Putamen (tissue), 1 donor: ENCODE data around the gene NETO1.

ENCODE experiments used
- DNase-seq: peaks from one replicate; pipeline ENCODE4 v3.0.0-alpha.2; 2016; ENCODE audit warnings: low spot score

The NETO1 gene

GRCh38 chr18:72727776-72728175 lies 140.0 kb downstream of the NETO1 start:
- DNase-seq, result no peak

- no peak for DNase-seq
These were observed 140.6 kb downstream of the NETO1 start for GRCh38 chr18:72727038-72727655.

GRCh38 chr18:72726201-72726600 lies 141.6 kb downstream of the NETO1 start:
- no peak for DNase-seq

- no peak for DNase-seq
These were observed 146.5 kb downstream of the NETO1 start for GRCh38 chr18:72721330-72721729.

GRCh38 chr18:72720116-72720515 lies 147.7 kb downstream of the NETO1 start:
- DNase-seq, result no peak

GRCh38 chr18:72704202-72704601 lies 163.6 kb downstream of the NETO1 start:
- no peak for DNase-seq

- DNase-seq, result peak; percentile 7
These were observed 166.7 kb downstream of the NETO1 start for GRCh38 chr18:72700961-72701710.

GRCh38 chr18:72697706-72698105 lies 170.1 kb downstream of the NETO1 start:
- no peak for DNase-seq

- DNase-seq, result no peak
These were observed 175.2 kb downstream of the NETO1 start for GRCh38 chr18:72692595-72692994.
